ENCODE measurements around the gene CHRNA5.
"Not testable (repeated sequence)": the region's sequence is repeated elsewhere in the genome, so short reads cannot be mapped to it uniquely, and the experiment has no call there.

The CHRNA5 gene

DNA sequence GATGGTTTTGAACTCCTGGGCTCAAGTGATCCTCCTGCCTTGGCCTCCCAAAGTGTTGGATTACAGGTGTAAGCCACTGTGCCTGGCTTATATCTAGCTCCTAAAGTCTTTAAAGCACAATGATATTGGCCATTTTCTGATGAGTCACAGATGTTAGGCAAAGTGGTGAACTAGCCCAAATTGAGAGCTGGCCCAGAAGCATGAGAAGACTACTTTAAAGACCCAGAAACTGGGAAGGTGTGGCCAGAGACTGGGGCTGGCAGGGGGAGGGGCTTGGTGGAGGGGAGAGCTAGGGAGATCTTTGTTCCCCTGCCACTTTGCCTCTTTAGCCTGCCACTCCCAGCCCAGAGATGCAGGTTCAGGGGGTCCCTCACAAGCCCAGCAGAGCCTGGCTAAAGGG, 33.9 kb downstream of the CHRNA5 start:
- Histone ChIP-seq H3K36me3 (no peaks in the 10 kb centered on the region), H3K27me3 (peaks cover 0 to 24% of the 10 kb centered on the region in 2 donors), H3K4me1 (no peaks in the 10 kb centered on the region), H3K27ac (no peak overlapping the region), H3K4me3 (no peak overlapping the region), H3K9me3 (no peaks in the 10 kb centered on the region)
- intact Hi-C loops (cut with DNase I; ENCODE audit: low total_unique reads): no loop called here
- TF ChIP-seq, protein P1, sequence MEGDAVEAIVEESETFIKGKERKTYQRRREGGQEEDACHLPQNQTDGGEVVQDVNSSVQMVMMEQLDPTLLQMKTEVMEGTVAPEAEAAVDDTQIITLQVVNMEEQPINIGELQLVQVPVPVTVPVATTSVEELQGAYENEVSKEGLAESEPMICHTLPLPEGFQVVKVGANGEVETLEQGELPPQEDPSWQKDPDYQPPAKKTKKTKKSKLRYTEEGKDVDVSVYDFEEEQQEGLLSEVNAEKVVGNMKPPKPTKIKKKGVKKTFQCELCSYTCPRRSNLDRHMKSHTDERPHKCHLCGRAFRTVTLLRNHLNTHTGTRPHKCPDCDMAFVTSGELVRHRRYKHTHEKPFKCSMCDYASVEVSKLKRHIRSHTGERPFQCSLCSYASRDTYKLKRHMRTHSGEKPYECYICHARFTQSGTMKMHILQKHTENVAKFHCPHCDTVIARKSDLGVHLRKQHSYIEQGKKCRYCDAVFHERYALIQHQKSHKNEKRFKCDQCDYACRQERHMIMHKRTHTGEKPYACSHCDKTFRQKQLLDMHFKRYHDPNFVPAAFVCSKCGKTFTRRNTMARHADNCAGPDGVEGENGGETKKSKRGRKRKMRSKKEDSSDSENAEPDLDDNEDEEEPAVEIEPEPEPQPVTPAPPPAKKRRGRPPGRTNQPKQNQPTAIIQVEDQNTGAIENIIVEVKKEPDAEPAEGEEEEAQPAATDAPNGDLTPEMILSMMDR (IDR thresholded peaks at IDR 0.05): no peak
- DNase-seq: no peak

DNA sequence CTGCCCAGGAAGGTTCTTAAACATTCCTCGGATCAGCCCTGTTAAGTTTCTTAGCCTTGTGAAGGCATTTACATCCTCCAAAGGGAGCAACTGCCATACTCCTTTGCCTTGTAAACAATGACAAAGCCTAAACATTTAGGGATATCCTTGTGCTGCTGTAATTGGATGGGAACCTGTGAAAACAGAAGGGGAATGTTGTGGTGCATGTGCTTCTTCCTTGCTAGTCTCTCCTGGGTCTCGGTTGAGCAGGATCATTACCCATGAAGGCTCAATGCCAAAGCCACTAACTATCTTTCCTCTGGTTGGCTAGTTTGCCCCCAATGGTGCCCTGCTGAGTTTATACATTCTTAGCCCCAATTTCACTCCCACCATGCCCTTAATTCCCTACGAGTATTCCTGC, 38.1 kb downstream of the CHRNA5 start:
- H3K27me3 ChIP-seq: peaks cover 0 to 31% of the 10 kb centered on the region in 2 donors
- TF ChIP-seq, protein P1 (IDR thresholded peaks at IDR 0.05): no peak
- no peak overlapping the region for H3K27ac ChIP-seq
- no peaks in the 10 kb centered on the region for H3K9me3 ChIP-seq
- H3K4me3 ChIP-seq: no peak overlapping the region
- intact Hi-C loops (cut with DNase I; ENCODE audit: low total_unique reads): no loop called here
- no peak for DNase-seq
- no peaks in the 10 kb centered on the region for H3K4me1 ChIP-seq
- H3K36me3 ChIP-seq: no peaks in the 10 kb centered on the region

DNA sequence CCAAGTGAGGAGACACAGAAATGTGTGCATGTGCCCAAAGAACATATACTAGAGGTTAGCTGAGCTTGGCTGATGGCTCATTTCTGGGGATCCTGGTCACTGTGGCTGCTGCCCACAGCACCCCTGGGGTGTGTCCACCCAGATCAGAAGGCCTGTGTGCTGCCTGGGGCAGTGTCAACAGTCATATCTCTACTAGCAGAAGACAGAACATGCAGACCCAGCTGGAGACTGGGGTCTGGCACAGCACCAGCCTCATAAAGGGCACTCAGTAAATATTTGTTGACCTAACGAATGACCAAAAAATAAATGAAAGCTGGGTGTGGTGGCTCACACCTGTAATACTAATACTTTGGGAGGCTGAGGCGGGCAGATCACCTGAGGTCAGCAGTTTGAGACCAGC, 39.1 kb downstream of the CHRNA5 start:
- no peaks in the 10 kb centered on the region for H3K36me3 ChIP-seq
- TF ChIP-seq, protein P1 (IDR thresholded peaks at IDR 0.05): no peak
- no peaks in the 10 kb centered on the region for H3K9me3 ChIP-seq
- intact Hi-C loops (cut with DNase I; ENCODE audit: low total_unique reads): no loop called here
- peaks cover 0 to 25% of the 10 kb centered on the region in 2 donors for H3K27me3 ChIP-seq
- no peak for DNase-seq
- no peak overlapping the region for H3K27ac ChIP-seq
- H3K4me1 ChIP-seq: no peaks in the 10 kb centered on the region
- H3K4me3 ChIP-seq: no peak overlapping the region

DNA sequence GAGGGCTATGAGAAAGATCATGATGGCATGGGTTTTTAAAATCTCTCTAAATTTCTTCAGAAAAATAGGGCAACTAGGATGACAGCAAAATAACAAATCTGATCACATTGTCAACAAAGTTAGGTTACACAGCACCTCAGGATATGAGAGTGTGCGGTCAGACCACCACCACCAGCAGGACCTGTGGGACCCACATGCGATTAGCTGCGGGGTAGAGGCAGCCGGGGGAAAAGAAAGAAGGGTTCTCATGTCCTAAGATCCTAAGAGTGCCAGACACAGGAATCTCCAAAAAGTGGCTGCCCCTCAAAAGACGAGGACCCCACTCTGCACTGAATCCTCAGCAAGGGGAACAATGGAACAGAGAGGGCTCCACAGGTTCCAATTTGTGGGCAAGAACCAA, 39.9 kb downstream of the CHRNA5 start:
- H3K4me3 ChIP-seq: no peak overlapping the region
- no peaks in the 10 kb centered on the region for H3K4me1 ChIP-seq
- H3K27ac ChIP-seq: no peak overlapping the region
- H3K27me3 ChIP-seq: peaks cover 0 to 22% of the 10 kb centered on the region in 2 donors
- H3K9me3 ChIP-seq: no peaks in the 10 kb centered on the region
- TF ChIP-seq, protein P1 (IDR thresholded peaks at IDR 0.05): no peak
- DNase-seq: no peak
- no peaks in the 10 kb centered on the region for H3K36me3 ChIP-seq
- intact Hi-C loops (cut with DNase I; ENCODE audit: low total_unique reads): no loop called here

DNA sequence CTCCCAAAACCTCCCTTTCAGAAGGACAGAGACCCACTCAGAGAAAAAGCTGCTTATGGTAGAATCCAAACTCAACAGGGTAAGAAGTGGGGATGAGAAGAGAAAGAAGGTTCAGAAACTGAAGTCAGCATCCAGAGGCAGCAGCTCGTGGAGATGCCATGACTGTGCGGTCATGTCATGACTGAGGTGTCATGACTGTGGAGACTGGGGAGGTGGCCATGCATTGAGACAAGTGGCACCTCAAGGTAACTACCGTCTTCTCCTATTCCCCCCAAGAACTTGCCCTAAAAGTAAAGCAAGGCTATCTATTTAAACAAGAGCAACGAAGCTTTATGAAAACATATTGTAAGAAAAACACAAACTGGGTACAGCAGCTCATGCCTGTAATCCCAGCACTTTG, 40.4 kb downstream of the CHRNA5 start:
- no peaks in the 10 kb centered on the region for H3K36me3 ChIP-seq
- no peaks in the 10 kb centered on the region for H3K4me1 ChIP-seq
- H3K4me3 ChIP-seq: no peak overlapping the region
- H3K27ac ChIP-seq: no peak overlapping the region
- intact Hi-C loops (cut with DNase I; ENCODE audit: low total_unique reads): no loop called here
- DNase-seq: no peak
- H3K9me3 ChIP-seq: no peaks in the 10 kb centered on the region
- TF ChIP-seq, protein P1 (IDR thresholded peaks at IDR 0.05): no peak
- peaks cover 0 to 21% of the 10 kb centered on the region in 2 donors for H3K27me3 ChIP-seq

DNA sequence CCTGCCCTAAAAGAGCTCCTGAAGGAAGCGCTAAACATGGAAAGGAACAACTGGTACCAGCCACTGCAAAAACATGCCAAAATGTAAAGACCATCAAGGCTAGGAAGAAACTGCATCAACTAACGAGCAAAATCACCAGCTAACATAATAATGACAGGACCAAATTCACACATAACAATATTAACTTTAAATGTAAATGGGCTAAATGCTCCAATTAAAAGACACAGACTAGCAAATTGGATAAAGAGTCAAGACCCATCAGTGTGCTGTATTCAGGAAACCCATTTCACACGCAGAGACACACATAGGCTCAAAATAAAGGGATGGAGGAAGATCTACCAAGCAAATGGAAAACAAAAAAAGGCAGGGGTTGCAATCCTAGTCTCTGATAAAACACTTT, 44.2 kb downstream of the CHRNA5 start:
- intact Hi-C loops (cut with DNase I; ENCODE audit: low total_unique reads); H3K27ac ChIP-seq; H3K9me3 ChIP-seq; H3K4me3 ChIP-seq; H3K36me3 ChIP-seq; H3K27me3 ChIP-seq; DNase-seq; H3K4me1 ChIP-seq: not testable (repeated sequence)
